SH-SY5Y (cell line): ENCODE measurements around the gene DIAPH1.

Source experiments
- GATA2 ChIP-seq: IDR thresholded peaks from 2 replicates; pipeline ENCODE4 v1.6.1; 2011; ENCODE audit warnings: mild to moderate bottlenecking, low read depth, low read length
- GATA3 ChIP-seq: IDR thresholded peaks from 2 replicates; pipeline ENCODE4 v1.6.1; 2011; ENCODE audit warnings: low read depth, mild to moderate bottlenecking, low read length, moderate library complexity

DNA sequence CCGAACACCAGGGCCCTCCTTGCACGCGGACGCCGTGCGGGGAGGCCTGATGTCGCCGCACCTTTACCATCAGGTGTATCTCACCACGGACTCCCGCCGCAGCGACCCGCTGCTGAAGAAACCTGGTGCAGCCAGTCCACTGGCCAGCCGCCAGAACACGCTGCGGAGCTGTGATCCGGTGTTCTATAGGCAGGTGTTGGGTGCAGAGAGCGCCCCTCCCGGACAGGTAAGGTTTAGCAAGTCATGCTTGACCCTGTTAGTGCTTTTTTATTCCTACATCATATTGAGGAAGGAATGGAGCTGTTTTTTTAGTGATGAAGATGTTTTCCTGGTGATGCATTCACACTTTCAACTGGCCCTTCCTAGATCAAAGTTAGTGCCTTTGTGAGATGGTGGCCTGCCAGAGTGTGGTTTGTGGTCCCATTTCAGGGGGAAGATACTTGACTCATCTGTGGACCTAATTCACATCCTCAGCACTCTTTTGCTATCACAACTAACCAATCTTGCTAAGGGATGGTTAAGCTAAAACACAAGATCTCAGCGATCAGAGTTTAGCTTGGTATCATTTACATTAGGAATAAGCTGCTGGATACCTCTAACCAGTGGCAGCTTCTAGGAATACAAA, 140.4 kb downstream of the DIAPH1 start:
- no peak for TF ChIP-seq GATA2
- no peak for TF ChIP-seq GATA3
